Fibroblast of the conjunctiva (primary cell): Measurements from ENCODE around the gene ZDHHC14.
"Not testable (repeated sequence)": the region's sequence is repeated elsewhere in the genome, so short reads cannot be mapped to it uniquely, and the experiment has no call there.

Experiments used
- DNase-seq: peaks from one replicate; pipeline ENCODE4 v3.0.0-alpha.2; 2010; ENCODE audit warnings: low read depth

ZDHHC14 gene

GRCh38 chr6:157381631-157382621 is 936 bp downstream of the ZDHHC14 start:
- DNase-seq, result no peak

- DNase-seq, result no peak
Observed at GRCh38 chr6:157382821-157383220, 1.8 kb downstream of the ZDHHC14 start.

GRCh38 chr6:157383471-157383870 is 2.5 kb downstream of the ZDHHC14 start:
- no peak for DNase-seq

GRCh38 chr6:157384962-157385361 is 4.0 kb downstream of the ZDHHC14 start:
- not testable (repeated sequence) for DNase-seq

- DNase-seq, result no peak
Observed at GRCh38 chr6:157385482-157385881, 4.5 kb downstream of the ZDHHC14 start.

- DNase-seq, result no peak
Observed at GRCh38 chr6:157386023-157386422, 5.0 kb downstream of the ZDHHC14 start.

GRCh38 chr6:157386454-157386853 is 5.5 kb downstream of the ZDHHC14 start:
- no peak for DNase-seq

- DNase-seq, result no peak
Observed at GRCh38 chr6:157388924-157389323, 7.9 kb downstream of the ZDHHC14 start.

GRCh38 chr6:157390273-157391060 is 9.5 kb downstream of the ZDHHC14 start:
- no peak for DNase-seq

GRCh38 chr6:157392927-157393668 is 12.1 kb downstream of the ZDHHC14 start:
- DNase-seq, result no peak

GRCh38 chr6:157393669-157394327 is 12.8 kb downstream of the ZDHHC14 start:
- DNase-seq, result no peak

- not testable (repeated sequence) for DNase-seq
Observed at GRCh38 chr6:157395199-157395598, 14.2 kb downstream of the ZDHHC14 start.

- DNase-seq, result no peak
Observed at GRCh38 chr6:157396026-157396425, 15.0 kb downstream of the ZDHHC14 start.

GRCh38 chr6:157397660-157398059 is 16.7 kb downstream of the ZDHHC14 start:
- no peak for DNase-seq

- no peak for DNase-seq
Observed at GRCh38 chr6:157398151-157398550, 17.2 kb downstream of the ZDHHC14 start.

- no peak for DNase-seq
Observed at GRCh38 chr6:157400676-157401075, 19.7 kb downstream of the ZDHHC14 start.

GRCh38 chr6:157401734-157402338 is 20.8 kb downstream of the ZDHHC14 start:
- no peak for DNase-seq

- no peak for DNase-seq
Observed at GRCh38 chr6:157402996-157403685, 22.2 kb downstream of the ZDHHC14 start.

GRCh38 chr6:157403686-157404051 is 22.7 kb downstream of the ZDHHC14 start:
- DNase-seq, result no peak

- DNase-seq, result no peak
Observed at GRCh38 chr6:157405986-157406385, 25.0 kb downstream of the ZDHHC14 start.

- DNase-seq, result no peak
Observed at GRCh38 chr6:157406661-157407060, 25.7 kb downstream of the ZDHHC14 start.
